GM23248 (cell line): ENCODE measurements around the gene IFRD1. TPM values are rescaled to one million over a fixed set of nuclear protein-coding genes. Genes with fewer than 3 reads are reported as not detected.

Experiments
- DNase-seq: peaks from one replicate; pipeline ENCODE4 v3.0.0-alpha.2; 2015
- H2AFZ ChIP-seq: fragments of 200-600 bp; sonication (generic); 2 replicates; pipeline ENCODE4 v1.6.1; 2016; ENCODE audit warnings: antibody characterized with exemption
- H3F3A ChIP-seq: fragments of 200-600 bp; sonication (generic); 2 replicates; pipeline ENCODE4 v1.6.1; 2016; ENCODE audit warnings: mild to moderate bottlenecking, antibody characterized with exemption, mixed run types; ENCODE audit not compliant: insufficient read depth
- H3K27ac ChIP-seq: fragments of 200-600 bp; sonication (generic); 2 replicates; pipeline ENCODE4 v1.5.1; 2016; ENCODE audit warnings: mild to moderate bottlenecking
- H3K27me3 ChIP-seq: fragments of 200-600 bp; sonication (generic); replicated peaks from 2 replicates; pipeline ENCODE4 v1.6.1; 2016; ENCODE audit warnings: mild to moderate bottlenecking; ENCODE audit not compliant: insufficient read depth
- H3K36me3 ChIP-seq: fragments of 200-600 bp; sonication (generic); 2 replicates; pipeline ENCODE4 v1.6.1; 2016; ENCODE audit warnings: low read depth, mild to moderate bottlenecking
- H3K4me1 ChIP-seq: fragments of 200-600 bp; sonication (generic); 2 replicates; pipeline ENCODE4 v1.6.1; 2016; ENCODE audit warnings: mild to moderate bottlenecking; ENCODE audit not compliant: insufficient read depth
- H3K4me2 ChIP-seq: fragments of 200-600 bp; sonication (generic); one replicate; pipeline ENCODE4 v1.6.1; 2016; ENCODE audit warnings: mild to moderate bottlenecking; ENCODE audit not compliant: unreplicated experiment
- H3K4me3 ChIP-seq: fragments of 200-600 bp; sonication (generic); 2 replicates; pipeline ENCODE4 v1.5.1; 2016; ENCODE audit warnings: mild to moderate bottlenecking
- H3K79me2 ChIP-seq: fragments of 200-600 bp; sonication (generic); 2 replicates; pipeline ENCODE4 v1.6.1; 2016; ENCODE audit warnings: mild to moderate bottlenecking; ENCODE audit not compliant: insufficient read depth
- H3K9ac ChIP-seq: fragments of 200-600 bp; sonication (generic); 2 replicates; pipeline ENCODE4 v1.6.1; 2016; ENCODE audit warnings: mild to moderate bottlenecking
- H3K9me2 ChIP-seq: fragments of 200-600 bp; sonication (generic); 2 replicates; pipeline ENCODE4 v1.6.1; 2016; ENCODE audit warnings: mixed run types, mild to moderate bottlenecking, moderate library complexity; ENCODE audit not compliant: insufficient read depth
- H3K9me3 ChIP-seq: fragments of 200-600 bp; sonication (generic); one replicate; pipeline ENCODE4 v1.6.1; 2017; ENCODE audit warnings: low read depth
- H4K20me1 ChIP-seq: fragments of 200-600 bp; sonication (generic); 2 replicates; pipeline ENCODE4 v1.6.0; 2016; ENCODE audit not compliant: insufficient read depth
- EZH2 ChIP-seq: fragments of 200-600 bp; sonication (generic); IDR thresholded peaks from 2 replicates; pipeline ENCODE4 v1.6.1; 2018; ENCODE audit warnings: antibody characterized with exemption, mild to moderate bottlenecking; ENCODE audit not compliant: insufficient read depth, poor library complexity, severe bottlenecking
- EZH2phosphoT487 ChIP-seq: fragments of 200-600 bp; sonication (generic); IDR thresholded peaks from 2 replicates; pipeline ENCODE4 v1.6.1; 2018; ENCODE audit warnings: antibody characterized with exemption, moderate library complexity, mild to moderate bottlenecking, low read depth; ENCODE audit not compliant: insufficient read depth
- WGBS, 2 experiments: methylation state at CpG; one replicate each; pipeline ENCODE4 v1.1.6; 2015 to 2017; ENCODE audit warnings: low lambda C conversion rate in 2 of 2, low coverage in 1 of 2; ENCODE audit errors: missing lambda C conversion rate in 2 of 2; 5-methylcytosine and 5-hydroxymethylcytosine counted together
- in situ Hi-C: fragments of 300-500 bp; cut with MboI; formaldehyde crosslinking; loops from 2 replicates; pipeline ENCODE4 v1.15.0; 2020
- polyA plus RNA-seq: library from polyadenylated mRNA; unstranded; fragments of >200 nt; fragmentation: Nextera tagmentation; extraction: Ambion mirVana; gene quantifications from 2 replicates; pipeline ENCODE4 v1.2.1, GENCODE V29; 2016
- total RNA-seq: library from RNA; depleted of rRNA; stranded (reverse); fragments of >200 nt; shearing (Covaris generic); gene quantifications from 2 replicates; pipeline ENCODE4 v1.2.3, GENCODE V29; 2014

The IFRD1 gene
- total and polyA plus RNA-seq, 2 experiments from 2014 or later: 61.4 to 71.9 TPM

DNA sequence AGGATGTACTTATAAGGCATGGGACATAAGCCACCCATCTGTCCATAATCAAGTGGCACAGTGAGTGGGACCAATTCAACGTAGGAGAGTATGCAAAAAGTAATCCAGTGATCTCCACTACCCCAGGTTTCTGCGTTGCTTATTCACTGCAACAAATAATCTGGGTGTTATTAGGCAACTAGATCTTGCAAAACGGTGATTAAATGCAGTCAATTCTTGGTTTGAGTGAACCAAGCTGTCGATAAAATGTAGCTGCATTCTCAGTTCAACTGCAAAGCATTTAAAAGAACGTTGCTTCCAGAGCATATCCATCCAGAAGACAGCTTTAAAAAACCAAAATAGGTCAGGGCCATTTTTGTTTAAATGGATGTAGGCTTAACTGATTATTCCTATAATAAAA lies 35.5 kb downstream of the IFRD1 start:
- in situ Hi-C loops: no loop called here

DNA sequence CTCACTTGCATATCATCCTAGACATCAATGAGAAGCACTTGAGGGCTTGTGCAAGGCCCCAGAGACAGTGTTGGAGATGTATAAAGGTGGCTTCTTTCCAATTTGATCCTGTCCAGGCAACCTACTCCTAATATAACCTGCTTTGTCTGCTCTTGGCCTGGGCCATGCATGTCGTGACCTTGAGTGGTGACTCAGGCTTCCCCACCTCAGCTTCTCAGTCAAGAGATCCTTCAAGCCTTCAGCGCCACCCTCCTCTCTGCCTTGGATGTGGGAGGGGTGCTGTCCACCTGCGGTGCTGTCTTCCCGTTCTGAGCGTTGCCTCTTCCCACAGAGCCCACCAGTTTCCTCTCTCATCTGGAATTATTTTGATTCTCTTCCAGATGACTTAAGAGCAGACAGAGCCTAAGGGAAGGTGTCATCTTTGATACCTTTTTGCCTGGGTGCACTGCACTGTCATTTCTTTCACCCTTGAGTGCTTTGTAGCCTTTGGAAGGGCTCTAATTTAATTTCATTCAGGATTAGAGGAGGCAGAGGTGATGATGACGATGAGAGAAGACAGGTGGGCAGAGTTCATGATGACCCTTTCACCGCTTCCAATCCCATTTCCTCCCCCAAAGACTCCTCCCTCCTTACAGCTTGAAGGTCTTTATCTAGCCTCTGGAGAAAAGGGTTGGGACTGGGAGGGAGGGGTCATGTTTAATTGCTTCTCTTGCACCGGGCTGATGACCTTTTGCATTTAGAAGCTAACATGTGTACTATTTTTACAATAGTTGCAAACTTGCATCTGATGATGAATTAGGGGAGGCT lies 37.4 kb downstream of the IFRD1 start:
- H3K9me3 ChIP-seq: no peaks in the 10 kb centered on the region
- H3K36me3 ChIP-seq: no peaks in the 10 kb centered on the region
- 95 to 98% methylated on average over 8 of the region's 8 CpGs for WGBS, 2 experiments
- DNase-seq: no peak
- no peak overlapping the region for H3K27ac ChIP-seq
- H3K79me2 ChIP-seq: no peaks in the 10 kb centered on the region
- H3K9ac ChIP-seq: no peak overlapping the region
- H3K4me3 ChIP-seq: no peak overlapping the region
- no peak overlapping the region for H2AFZ ChIP-seq
- no peaks in the 10 kb centered on the region for H4K20me1 ChIP-seq
- TF ChIP-seq EZH2 (no peak), EZH2phosphoT487 (no peak)
- in situ Hi-C loops: no loop called here
- H3K4me1 ChIP-seq: peaks cover 19% of the 10 kb centered on the region
- no peaks in the 10 kb centered on the region for H3K9me2 ChIP-seq
- H3K27me3 ChIP-seq: no peaks in the 10 kb centered on the region
- H3F3A ChIP-seq: peaks cover 25% of the 10 kb centered on the region
- no peak overlapping the region for H3K4me2 ChIP-seq

More for the DNA sequence above, 35.5 kb downstream of the IFRD1 start:
- Histone ChIP-seq H3K4me3 (no peak overlapping the region), H3K9ac (no peak overlapping the region), H3K4me2 (no peak overlapping the region), H3K4me1 (peaks cover 38% of the 10 kb centered on the region), H3K9me3 (no peaks in the 10 kb centered on the region), H3K27ac (no peak overlapping the region), H2AFZ (no peak overlapping the region), H4K20me1 (no peaks in the 10 kb centered on the region), H3F3A (peaks cover 43% of the 10 kb centered on the region), H3K9me2 (no peaks in the 10 kb centered on the region), H3K79me2 (no peaks in the 10 kb centered on the region), H3K36me3 (no peaks in the 10 kb centered on the region), H3K27me3 (no peaks in the 10 kb centered on the region)
- no peak for TF ChIP-seq EZH2
- TF ChIP-seq EZH2phosphoT487: no peak
- no peak for DNase-seq
- 12 to 18% methylated on average over 5 of the region's 5 CpGs for WGBS, 2 experiments

- no peak overlapping the region for H2AFZ ChIP-seq
- H3K27me3 ChIP-seq: no peaks in the 10 kb centered on the region
- no peak overlapping the region for H3K4me3 ChIP-seq
- H3K36me3 ChIP-seq: no peaks in the 10 kb centered on the region
- H3K9me2 ChIP-seq: no peaks in the 10 kb centered on the region
- H3K79me2 ChIP-seq: no peaks in the 10 kb centered on the region
- WGBS, 2 experiments: 92 to 96% methylated on average over 4 of the region's 4 CpGs
- H3K4me2 ChIP-seq: no peak overlapping the region
- no peak overlapping the region for H3K9ac ChIP-seq
- no peak for DNase-seq
- H3F3A ChIP-seq: peaks cover 23% of the 10 kb centered on the region
- H4K20me1 ChIP-seq: no peaks in the 10 kb centered on the region
- in situ Hi-C loops: no loop called here
- no peaks in the 10 kb centered on the region for H3K9me3 ChIP-seq
- H3K4me1 ChIP-seq: peaks cover 17% of the 10 kb centered on the region
- no peak for TF ChIP-seq EZH2phosphoT487
- no peak for TF ChIP-seq EZH2
- no peak overlapping the region for H3K27ac ChIP-seq
These were observed 37.9 kb downstream of the IFRD1 start for GRCh38 chr7:112488264-112488552.

- Histone ChIP-seq H3K4me3 (no peak overlapping the region), H3F3A (peaks cover 15% of the 10 kb centered on the region), H2AFZ (no peak overlapping the region), H3K27ac (no peak overlapping the region), H3K4me1 (peaks cover 15% of the 10 kb centered on the region), H3K27me3 (no peaks in the 10 kb centered on the region), H4K20me1 (no peaks in the 10 kb centered on the region), H3K9ac (no peak overlapping the region), H3K36me3 (no peaks in the 10 kb centered on the region), H3K9me2 (no peaks in the 10 kb centered on the region), H3K79me2 (no peaks in the 10 kb centered on the region), H3K9me3 (no peaks in the 10 kb centered on the region), H3K4me2 (no peak overlapping the region)
- TF ChIP-seq EZH2 (no peak), EZH2phosphoT487 (no peak)
- 87 to 91% methylated on average over 2 of the region's 2 CpGs for WGBS, 2 experiments
- no peak for DNase-seq
- in situ Hi-C loops: no loop called here
These were observed 41.9 kb downstream of the IFRD1 start for GRCh38 chr7:112492186-112492585.
